Measurements from ENCODE around the gene INF2.

The INF2 gene

GRCh38 chr14:104694991-104695659 is 5.7 kb downstream of the INF2 start:
- in situ Hi-C loops (cut with HindIII; ENCODE audit: low sequenced_read_pairs), result no loop called here
- no peak for TF ChIP-seq CTCF (IDR thresholded peaks at IDR 0.05; ENCODE audit: low read depth, low read length, missing control alignments)
- no peak overlapping the region for H3K4me3 ChIP-seq (ENCODE audit: low read depth, low read length)
- DNase-seq (ENCODE audit: low read depth), result no peak

- no peak for DNase-seq (ENCODE audit: low read depth)
- H3K4me3 ChIP-seq (ENCODE audit: low read depth, low read length), result no peak overlapping the region
- in situ Hi-C loops (cut with HindIII; ENCODE audit: low sequenced_read_pairs), result no loop called here
- TF ChIP-seq CTCF (IDR thresholded peaks at IDR 0.05; ENCODE audit: low read depth, low read length, missing control alignments), result no peak
Observed at GRCh38 chr14:104695660-104696000, 6.2 kb downstream of the INF2 start.

- H3K4me3 ChIP-seq (ENCODE audit: low read depth, low read length), result no peak overlapping the region
- in situ Hi-C loops (cut with HindIII; ENCODE audit: low sequenced_read_pairs), result no loop called here
- DNase-seq (ENCODE audit: low read depth), result no peak
Observed at GRCh38 chr14:104696671-104697316, 7.4 kb downstream of the INF2 start.

GRCh38 chr14:104697317-104697703 is 7.9 kb downstream of the INF2 start:
- no peak for DNase-seq (ENCODE audit: low read depth)
- in situ Hi-C loops (cut with HindIII; ENCODE audit: low sequenced_read_pairs), result no loop called here
- TF ChIP-seq CTCF (IDR thresholded peaks at IDR 0.05; ENCODE audit: low read depth, low read length, missing control alignments), result no peak
- no peak overlapping the region for H3K4me3 ChIP-seq (ENCODE audit: low read depth, low read length)

More at GRCh38 chr14:104696671-104697316, 7.4 kb downstream of the INF2 start:
- TF ChIP-seq CTCF (IDR thresholded peaks at IDR 0.05; ENCODE audit: low read depth, low read length, missing control alignments), result no peak

- H3K4me3 ChIP-seq (ENCODE audit: low read depth, low read length), result no peak overlapping the region
Observed at GRCh38 chr14:104697892-104698583, 8.6 kb downstream of the INF2 start.

More at GRCh38 chr14:104697892-104698583, 8.6 kb downstream of the INF2 start:
- in situ Hi-C loops (cut with HindIII; ENCODE audit: low sequenced_read_pairs), result no loop called here
- no peak for TF ChIP-seq CTCF (IDR thresholded peaks at IDR 0.05; ENCODE audit: low read depth, low read length, missing control alignments)
- no peak for DNase-seq (ENCODE audit: low read depth)
